AG04450 (cell line): ENCODE measurements around the gene PNKD. TPM values are rescaled to one million over a fixed set of nuclear protein-coding genes. Genes with fewer than 3 reads are reported as not detected.
A peak's percentile ranks its signal among the peaks of the same experiment; 100 is the strongest.

Source experiments
- CTCF ChIA-PET: fragments of 300-600, 350-600 bp; formaldehyde crosslinking; extraction: SDS; loops from one replicate; lab custom pipeline; 2022; ENCODE audit warnings: antibody characterized with exemption, inconsistent platforms; lab: Charles Lee
- POLR2A ChIA-PET: fragments of 350-600 bp; formaldehyde crosslinking; extraction: SDS; loops from one replicate; lab custom pipeline; 2021; ENCODE audit warnings: antibody characterized with exemption, inconsistent platforms; lab: Yijun Ruan, JAX
- DNase-seq: peaks from one replicate; pipeline ENCODE4 v3.0.0-alpha.2; 2011; ENCODE audit warnings: low read depth, low spot score
- H3K27ac ChIP-seq: one replicate; pipeline ENCODE4 v1.5.1; 2012; ENCODE audit warnings: low read depth, low read length, control low read depth
- H3K27me3 ChIP-seq: one replicate; pipeline ENCODE4 v1.6.0; 2012; ENCODE audit warnings: low read length; ENCODE audit not compliant: control insufficient read depth, insufficient read depth
- H3K4me3 ChIP-seq: 2 replicates; pipeline ENCODE4 v1.5.1; 2011; ENCODE audit warnings: mild to moderate bottlenecking, low read depth, low read length, control low read depth
- H3K9me3 ChIP-seq: 2 replicates; pipeline ENCODE4 v1.5.1; 2012; ENCODE audit warnings: low read length; ENCODE audit not compliant: control insufficient read depth, insufficient read depth
- CTCF ChIP-seq: IDR thresholded peaks from 2 replicates; pipeline ENCODE4 v1.5.1; 2011; ENCODE audit warnings: low read depth, low read length, control low read depth, inconsistent platforms
- polyA plus RNA-seq: library from polyadenylated mRNA; depleted of rRNA; stranded (reverse); fragments of >200 nt; gene quantifications from 2 replicates; pipeline ENCODE4 v1.2.3, GENCODE V29; 2011

PNKD gene
- polyA plus RNA-seq, 1 experiment = 32.1 TPM

DNA sequence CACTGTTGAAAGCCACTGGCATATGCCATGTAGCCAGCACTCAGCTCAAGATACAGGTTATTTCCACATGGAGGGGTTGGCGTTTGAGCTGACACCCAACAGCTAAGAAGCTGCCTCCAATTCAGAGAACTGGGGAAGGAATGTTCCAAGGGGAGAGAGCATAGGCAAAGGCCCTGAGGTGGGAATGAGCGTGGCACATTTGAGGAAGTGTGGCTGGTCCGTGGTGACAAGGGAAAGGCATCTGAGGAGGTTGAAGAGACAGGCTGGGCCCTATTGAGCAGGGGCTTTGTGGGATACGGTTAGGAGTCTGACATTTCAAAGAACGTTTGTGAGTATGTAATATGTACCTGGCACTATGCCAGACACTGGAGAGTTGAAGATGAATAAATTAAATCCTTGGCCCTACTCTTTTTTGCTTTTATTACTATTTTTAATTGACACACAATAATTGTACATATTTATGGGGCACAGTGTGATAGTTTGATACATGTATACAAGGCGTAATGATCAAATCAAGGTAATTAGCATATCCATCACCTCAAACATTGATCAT lies 49.6 kb downstream of the PNKD start:
- Histone ChIP-seq H3K4me3 (no peak overlapping the region), H3K9me3 (no peaks in the 10 kb centered on the region), H3K27ac (no peak overlapping the region), H3K27me3 (no peaks in the 10 kb centered on the region)
- ChIA-PET POLR2A (no interaction called here), CTCF (interaction anchor here (1.3 kb wide), 1 partner anchor 18 kb away, joined by 7 read pairs; no protein-coding TSS in a partner anchor)
- TF ChIP-seq CTCF = no peak
- no peak for DNase-seq

DNA sequence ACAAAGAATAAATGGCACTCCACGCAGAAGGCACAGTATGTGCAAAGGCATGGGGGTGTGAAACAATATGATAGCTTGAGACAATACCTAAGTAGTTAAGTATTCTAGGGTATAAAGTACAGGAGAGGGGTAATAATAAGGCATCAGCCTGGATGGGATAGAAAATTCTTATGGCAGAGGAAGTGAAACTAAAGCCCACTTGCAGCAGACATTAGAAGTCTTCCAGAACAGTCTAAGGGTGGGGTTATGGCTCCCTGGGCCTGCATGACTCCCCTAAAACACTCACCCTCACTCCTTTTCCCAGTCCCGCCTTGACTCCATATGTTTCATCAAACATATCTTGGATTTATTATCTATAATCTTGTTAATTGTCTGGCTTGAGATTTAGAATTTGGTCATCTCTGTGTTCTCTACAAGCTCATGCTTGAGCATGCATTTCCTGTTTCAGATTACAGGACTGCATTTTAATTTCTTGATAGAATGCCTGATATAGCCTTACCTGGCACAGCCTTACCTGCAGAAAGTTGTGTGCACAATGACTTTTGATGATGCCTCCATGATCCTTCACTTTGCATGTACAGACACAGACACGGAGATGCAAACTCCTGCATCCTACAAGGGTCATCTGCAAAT lies 50.5 kb downstream of the PNKD start:
- DNase-seq = no peak
- TF ChIP-seq CTCF = no peak
- H3K27me3 ChIP-seq = no peaks in the 10 kb centered on the region
- H3K27ac ChIP-seq = no peak overlapping the region
- no peak overlapping the region for H3K4me3 ChIP-seq
- CTCF ChIA-PET = interaction anchor here (1.3 to 1.4 kb wide), 2 partner anchors 19 to 28 kb away, joined by 5 to 7 read pairs; no protein-coding TSS in a partner anchor
- H3K9me3 ChIP-seq = no peaks in the 10 kb centered on the region
- POLR2A ChIA-PET = no interaction called here

DNA sequence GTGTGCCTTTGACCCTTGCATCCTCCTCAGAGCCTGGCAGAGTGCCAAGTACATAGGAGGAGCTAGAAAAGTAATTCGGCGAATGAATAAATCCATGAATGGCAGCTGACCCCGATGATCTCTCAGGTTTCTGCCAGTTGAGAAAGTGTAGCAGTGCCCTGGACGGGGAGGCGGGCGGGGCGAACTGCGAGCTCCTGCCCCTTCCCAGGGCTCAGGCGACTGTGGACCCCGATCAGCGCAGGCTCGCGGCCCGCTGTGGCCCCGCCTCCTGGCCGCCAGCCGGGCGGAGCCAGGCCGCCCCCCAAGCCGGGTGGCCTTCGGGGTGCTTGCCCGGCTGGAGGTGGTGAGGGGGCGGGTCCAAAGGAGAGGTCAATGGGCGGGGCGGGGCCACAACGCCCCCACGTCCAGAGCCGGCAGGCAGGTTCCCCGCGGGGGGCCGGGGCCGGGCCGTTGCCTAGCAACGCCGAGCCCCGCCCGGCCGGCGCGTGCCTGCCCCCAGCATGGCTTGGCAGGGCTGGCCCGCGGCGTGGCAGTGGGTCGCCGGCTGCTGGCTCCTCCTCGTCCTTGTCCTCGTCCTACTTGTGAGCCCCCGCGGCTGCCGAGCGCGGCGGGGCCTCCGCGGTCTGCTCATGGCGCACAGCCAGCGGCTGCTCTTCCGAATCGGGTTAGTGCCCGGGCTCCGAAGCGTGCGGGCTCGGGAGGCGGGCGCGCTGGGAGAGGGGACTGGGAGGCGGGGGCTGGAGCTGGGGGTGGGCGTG lies 52.6 kb downstream of the PNKD start:
- ChIA-PET POLR2A (interaction anchor here (0.6 to 1.2 kb wide), 4 partner anchors 21 to 559 kb away, joined by 4 to 6 read pairs (median 4); no protein-coding TSS in a partner anchor), CTCF (interaction anchor here (0.7 to 1.5 kb wide), 3 partner anchors 21 to 33 kb away, joined by 3 to 6 read pairs (median 6); partner anchors contain the start of gene TMBIM1)
- no peak for TF ChIP-seq CTCF
- peak; percentile 26 for DNase-seq
- Histone ChIP-seq H3K4me3 (peak overlapping the region; percentile 70), H3K27ac (peak overlapping the region; percentile 31), H3K9me3 (no peaks in the 10 kb centered on the region), H3K27me3 (no peaks in the 10 kb centered on the region)

- peaks cover 2% of the 10 kb centered on the region for H3K27me3 ChIP-seq
- peak overlapping the region; percentile 0 for H3K27ac ChIP-seq
- DNase-seq = no peak
- CTCF ChIA-PET = interaction anchor here (0.7 kb wide), 1 partner anchor 72 kb away, joined by 3 read pairs; no protein-coding TSS in a partner anchor
- POLR2A ChIA-PET = interaction anchor here (1.1 to 1.2 kb wide), 2 partner anchors 20 to 72 kb away, joined by 4 read pairs; no protein-coding TSS in a partner anchor
- peak overlapping the region; percentile 70 for H3K4me3 ChIP-seq
- TF ChIP-seq CTCF = no peak
- no peaks in the 10 kb centered on the region for H3K9me3 ChIP-seq
Measured at GRCh38 chr2:218323526-218324472, 53.5 kb downstream of the PNKD start.
